ENCODE results near the gene ABHD2.
A peak's percentile ranks its signal among the peaks of the same experiment; 100 is the strongest.

The ABHD2 gene

GRCh38 chr15:89098281-89098680, 10.0 kb downstream of the ABHD2 start:
- Histone ChIP-seq H3K4me1 (ENCODE audit: control insufficient read depth, insufficient read depth, low read length) (peaks cover 23% of the 10 kb centered on the region), H3K27ac (ENCODE audit: extremely low read depth, low read depth, low read length) (no peak overlapping the region), H3K9me3 (ENCODE audit: control insufficient read depth, insufficient read depth, low read depth, low read length) (no peaks in the 10 kb centered on the region), H3K4me3 (ENCODE audit: low read depth, low read length) (no peak overlapping the region), H3K36me3 (ENCODE audit: control insufficient read depth in 2 of 2, insufficient read depth in 1 of 2, low read length in 2 of 2) (no peaks in the 10 kb centered on the region; a peak in 1 of 3 replicates)
- POLR2A ChIA-PET = interaction anchor here (1.0 to 2.1 kb wide), 2 partner anchors 9 to 10 kb away, joined by 3 to 17 read pairs; partner anchors contain the start of gene ABHD2
- TF ChIP-seq ZNF777 (tag by site-specific recombination; IDR thresholded peaks at IDR 0.05; ENCODE audit: borderline replicate concordance) (no peak), KLF17 (tag by site-specific recombination; IDR thresholded peaks at IDR 0.05) (no peak), ZNF121 (tag by site-specific recombination; IDR thresholded peaks at IDR 0.05) (no peak), ZNF549 (tag by site-specific recombination; IDR thresholded peaks at IDR 0.05) (no peak), ZNF610 (tag by site-specific recombination; IDR thresholded peaks at IDR 0.05; ENCODE audit: borderline replicate concordance) (no peak), ZNF596 (tag by site-specific recombination; IDR thresholded peaks at IDR 0.05) (no peak)
- CTCF ChIA-PET = interaction anchor here (0.7 to 3.8 kb wide), 7 partner anchors 10 to 80 kb away, joined by 3 to 13 read pairs (median 4); partner anchors contain the start of gene ABHD2

DNA sequence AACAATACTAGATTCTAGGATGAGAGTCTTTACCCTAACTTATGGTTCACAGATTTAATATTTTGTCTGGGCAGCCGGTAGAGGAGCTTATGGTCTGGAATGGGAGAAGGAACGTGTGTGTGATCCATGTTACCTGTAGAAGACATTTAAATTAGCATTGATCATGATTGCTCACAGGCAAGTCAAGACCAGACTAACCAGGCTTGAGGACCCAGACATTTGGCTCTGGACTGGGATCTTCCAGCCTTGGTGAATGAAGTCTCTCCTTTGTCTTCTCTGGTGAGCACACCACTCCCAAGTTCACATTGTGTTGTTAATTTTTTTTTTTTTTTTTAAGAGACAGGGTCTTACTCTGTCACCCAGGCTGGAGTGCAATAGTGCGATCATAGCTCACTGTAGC, 11.7 kb downstream of the ABHD2 start:
- no peak overlapping the region for H3K27ac ChIP-seq (ENCODE audit: extremely low read depth, low read depth, low read length)
- ChIA-PET CTCF (interaction anchor here (1.1 to 3.8 kb wide), 5 partner anchors 9 to 78 kb away, joined by 4 to 13 read pairs (median 7); no protein-coding TSS in a partner anchor), POLR2A (interaction anchor here (0.7 to 2.1 kb wide), 4 partner anchors 9 to 12 kb away, joined by 3 to 17 read pairs (median 3); partner anchors contain the start of gene ABHD2)
- H3K9me3 ChIP-seq (ENCODE audit: control insufficient read depth, insufficient read depth, low read depth, low read length) = no peaks in the 10 kb centered on the region
- H3K36me3 ChIP-seq (ENCODE audit: control insufficient read depth in 2 of 2, insufficient read depth in 1 of 2, low read length in 2 of 2) = peaks cover 0 to 8% of the 10 kb centered on the region in 2 experiments; a peak in 2 of 3 replicates
- H3K4me3 ChIP-seq (ENCODE audit: low read depth, low read length) = no peak overlapping the region
- peaks cover 26% of the 10 kb centered on the region for H3K4me1 ChIP-seq (ENCODE audit: control insufficient read depth, insufficient read depth, low read length)
- TF ChIP-seq ZNF449 (tag by site-specific recombination; IDR thresholded peaks at IDR 0.05) (no peak), SCRT1 (tag by site-specific recombination; IDR thresholded peaks at IDR 0.05; ENCODE audit: borderline replicate concordance) (no peak), YY1 (tag by site-specific recombination; IDR thresholded peaks at IDR 0.05) (no peak), OVOL3 (tag by site-specific recombination; IDR thresholded peaks at IDR 0.05) (no peak)

DNA sequence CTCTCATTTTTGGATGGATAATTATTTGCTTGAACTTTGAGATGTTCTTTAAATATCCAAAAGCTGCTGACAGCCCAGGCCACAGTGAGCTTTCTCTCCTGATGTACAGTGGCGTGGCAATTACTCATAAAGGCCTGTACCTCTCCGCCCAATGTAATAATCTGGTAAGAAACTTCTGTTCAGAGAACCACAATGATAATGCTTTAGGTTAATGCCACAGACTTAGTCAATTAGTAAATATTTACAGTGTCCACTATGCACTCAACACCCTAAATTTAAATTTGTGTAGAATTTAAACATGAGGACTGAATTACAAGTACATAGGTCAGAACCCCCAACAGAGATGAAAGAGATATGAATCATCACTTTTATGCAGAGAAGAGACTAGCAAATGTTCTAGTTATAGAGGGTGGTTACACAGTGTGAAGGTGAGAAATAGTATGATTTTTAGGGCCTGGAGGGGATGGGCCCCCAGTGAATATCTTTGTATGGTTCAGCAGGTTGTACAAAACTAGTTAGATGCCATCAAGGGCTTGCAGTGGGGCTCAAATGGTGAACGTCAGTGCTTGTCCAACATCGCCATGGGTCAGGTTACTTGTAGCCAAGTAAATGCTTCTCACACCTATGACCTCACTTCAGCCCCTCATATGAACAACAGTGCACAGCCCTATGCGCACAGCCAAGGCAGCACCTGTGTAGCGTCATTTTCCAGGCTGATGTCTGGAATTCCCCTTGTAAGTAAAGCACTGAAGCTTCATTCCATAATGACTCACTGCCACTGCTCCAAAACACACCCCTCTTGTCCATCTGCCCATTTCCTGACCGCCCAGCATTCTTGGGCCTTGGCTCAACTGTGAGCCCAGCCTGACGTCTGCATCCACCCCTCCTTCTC, 13.3 kb downstream of the ABHD2 start:
- ChIA-PET CTCF (interaction anchor here (0.6 to 2.7 kb wide), 6 partner anchors 10 to 76 kb away, joined by 3 to 13 read pairs (median 6); no protein-coding TSS in a partner anchor), POLR2A (interaction anchor here (1.1 kb wide), 1 partner anchor 13 kb away, joined by 3 read pairs; the partner anchor contains the start of gene ABHD2)
- no peak overlapping the region for H3K27ac ChIP-seq (ENCODE audit: extremely low read depth, low read depth, low read length)
- peak; percentile 90 for TF ChIP-seq ZNF600 (tag by site-specific recombination; IDR thresholded peaks at IDR 0.05)
- no peak for TF ChIP-seq ZNF544 (tag by site-specific recombination; IDR thresholded peaks at IDR 0.05)
- TF ChIP-seq ZBTB6 (tag by site-specific recombination; IDR thresholded peaks at IDR 0.05) = no peak
- no peak for TF ChIP-seq ZNF658 (tag by site-specific recombination; IDR thresholded peaks at IDR 0.05)
- TF ChIP-seq GFI1B (tag by site-specific recombination; IDR thresholded peaks at IDR 0.05) = no peak
- TF ChIP-seq ZNF561 (tag by site-specific recombination; IDR thresholded peaks at IDR 0.05; ENCODE audit: borderline replicate concordance) = no peak
- TF ChIP-seq, protein P1, sequence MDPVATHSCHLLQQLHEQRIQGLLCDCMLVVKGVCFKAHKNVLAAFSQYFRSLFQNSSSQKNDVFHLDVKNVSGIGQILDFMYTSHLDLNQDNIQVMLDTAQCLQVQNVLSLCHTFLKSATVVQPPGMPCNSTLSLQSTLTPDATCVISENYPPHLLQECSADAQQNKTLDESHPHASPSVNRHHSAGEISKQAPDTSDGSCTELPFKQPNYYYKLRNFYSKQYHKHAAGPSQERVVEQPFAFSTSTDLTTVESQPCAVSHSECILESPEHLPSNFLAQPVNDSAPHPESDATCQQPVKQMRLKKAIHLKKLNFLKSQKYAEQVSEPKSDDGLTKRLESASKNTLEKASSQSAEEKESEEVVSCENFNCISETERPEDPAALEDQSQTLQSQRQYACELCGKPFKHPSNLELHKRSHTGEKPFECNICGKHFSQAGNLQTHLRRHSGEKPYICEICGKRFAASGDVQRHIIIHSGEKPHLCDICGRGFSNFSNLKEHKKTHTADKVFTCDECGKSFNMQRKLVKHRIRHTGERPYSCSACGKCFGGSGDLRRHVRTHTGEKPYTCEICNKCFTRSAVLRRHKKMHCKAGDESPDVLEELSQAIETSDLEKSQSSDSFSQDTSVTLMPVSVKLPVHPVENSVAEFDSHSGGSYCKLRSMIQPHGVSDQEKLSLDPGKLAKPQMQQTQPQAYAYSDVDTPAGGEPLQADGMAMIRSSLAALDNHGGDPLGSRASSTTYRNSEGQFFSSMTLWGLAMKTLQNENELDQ (tag by site-specific recombination; IDR thresholded peaks at IDR 0.05; ENCODE audit: low read depth) = no peak
- no peak for TF ChIP-seq ZNF837 (tag by site-specific recombination; IDR thresholded peaks at IDR 0.05)
- TF ChIP-seq, protein P2, sequence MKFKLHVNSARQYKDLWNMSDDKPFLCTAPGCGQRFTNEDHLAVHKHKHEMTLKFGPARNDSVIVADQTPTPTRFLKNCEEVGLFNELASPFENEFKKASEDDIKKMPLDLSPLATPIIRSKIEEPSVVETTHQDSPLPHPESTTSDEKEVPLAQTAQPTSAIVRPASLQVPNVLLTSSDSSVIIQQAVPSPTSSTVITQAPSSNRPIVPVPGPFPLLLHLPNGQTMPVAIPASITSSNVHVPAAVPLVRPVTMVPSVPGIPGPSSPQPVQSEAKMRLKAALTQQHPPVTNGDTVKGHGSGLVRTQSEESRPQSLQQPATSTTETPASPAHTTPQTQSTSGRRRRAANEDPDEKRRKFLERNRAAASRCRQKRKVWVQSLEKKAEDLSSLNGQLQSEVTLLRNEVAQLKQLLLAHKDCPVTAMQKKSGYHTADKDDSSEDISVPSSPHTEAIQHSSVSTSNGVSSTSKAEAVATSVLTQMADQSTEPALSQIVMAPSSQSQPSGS (tag by site-specific recombination; IDR thresholded peaks at IDR 0.05; ENCODE audit: low read depth) = no peak
- no peak for TF ChIP-seq ZSCAN16 (tag by site-specific recombination; IDR thresholded peaks at IDR 0.05)
- peak; percentile 31; the same call in 1 of the 2 replicates for TF ChIP-seq ZNF629 (tag by site-specific recombination; IDR thresholded peaks at IDR 0.05)
- no peak for TF ChIP-seq ZNF621 (tag by site-specific recombination; IDR thresholded peaks at IDR 0.05)

More for the DNA sequence above, 13.3 kb downstream of the ABHD2 start:
- Histone ChIP-seq H3K4me1 (ENCODE audit: control insufficient read depth, insufficient read depth, low read length) (peaks cover 22% of the 10 kb centered on the region), H3K36me3 (ENCODE audit: control insufficient read depth in 2 of 2, insufficient read depth in 1 of 2, low read length in 2 of 2) (peaks cover 0 to 8% of the 10 kb centered on the region in 2 experiments; a peak in 2 of 3 replicates), H3K4me3 (ENCODE audit: low read depth, low read length) (no peak overlapping the region), H3K9me3 (ENCODE audit: control insufficient read depth, insufficient read depth, low read depth, low read length) (no peaks in the 10 kb centered on the region)

Data from HEK293 (cell line).